WTC11 (cell line): ENCODE data around the gene RCBTB2. TPM values are rescaled to one million over a fixed set of nuclear protein-coding genes. Genes with fewer than 3 reads are reported as not detected.

Experiments used
- ATAC-seq: fragments of 200-7000 bp; cut with Tn5 transposase; 2 replicates; pipeline ENCODE4 v1.10.0; 2021; ENCODE audit warnings: mild to moderate bottlenecking, moderate library complexity
- CTCF ChIA-PET: fragments of 300-600 bp; sonication (Branson Sonifier 250); formaldehyde crosslinking; loops from one replicate; lab custom pipeline; 2021; ENCODE audit warnings: antibody characterized with exemption; lab: Charles Lee
- POLR2A ChIA-PET: fragments of 350-600 bp; sonication (Branson Sonifier 250); formaldehyde crosslinking; loops from one replicate; lab custom pipeline; 2021; ENCODE audit warnings: antibody characterized with exemption; lab: Charles Lee
- DNase-seq: peaks from one replicate; pipeline ENCODE4 v3.0.0; 2021; ENCODE audit warnings: low spot score
- H3K27ac Mint-ChIP-seq: 2 replicates; pipeline ENCODE4 v1.8.0; 2021; ENCODE audit warnings: mixed read lengths
- H3K27me3 Mint-ChIP-seq: 2 replicates; pipeline ENCODE4 v1.8.0; 2021; ENCODE audit warnings: low read depth, mild to moderate bottlenecking, moderate library complexity, mixed read lengths
- H3K36me3 Mint-ChIP-seq: 2 replicates; pipeline ENCODE4 v1.8.0; 2021; ENCODE audit warnings: mixed read lengths
- H3K4me1 Mint-ChIP-seq: 2 replicates; pipeline ENCODE4 v1.8.0; 2022; ENCODE audit warnings: mixed read lengths
- H3K4me3 Mint-ChIP-seq: 2 replicates; pipeline ENCODE4 v1.8.0; 2021; ENCODE audit warnings: mild to moderate bottlenecking, moderate library complexity, mixed read lengths
- H3K9me3 Mint-ChIP-seq: 2 replicates; pipeline ENCODE4 v1.8.0; 2021; ENCODE audit warnings: mixed read lengths
- ARID4B ChIP-seq: sonication (generic); formaldehyde crosslinking; IDR thresholded peaks from 2 replicates; pipeline ENCODE4 v1.8.0; 2023; ENCODE audit warnings: missing genetic modification reagents, mild to moderate bottlenecking, borderline replicate concordance
- CBFB ChIP-seq: sonication (generic); formaldehyde crosslinking; IDR thresholded peaks from 2 replicates; pipeline ENCODE4 v1.8.1; 2022; ENCODE audit warnings: mild to moderate bottlenecking, low read depth, missing genetic modification reagents
- FOXP1 ChIP-seq: sonication (generic); formaldehyde crosslinking; IDR thresholded peaks from 2 replicates; pipeline ENCODE4 v1.8.0; 2022; ENCODE audit warnings: missing genetic modification reagents, mild to moderate bottlenecking, moderate library complexity, borderline replicate concordance
- GABPB1 ChIP-seq: sonication (generic); formaldehyde crosslinking; IDR thresholded peaks from 2 replicates; pipeline ENCODE4 v1.8.1; 2023; ENCODE audit warnings: mild to moderate bottlenecking, missing genetic modification reagents
- GRHL2 ChIP-seq: fragments of 250-450 bp; sonication (Bioruptor Pico); IDR thresholded peaks from 2 replicates; pipeline ENCODE4 v1.8.0; 2022; ENCODE audit warnings: mild to moderate bottlenecking, moderate library complexity; ENCODE audit not compliant: insufficient replicate concordance, severe bottlenecking
- MYBL2 ChIP-seq: sonication (generic); formaldehyde crosslinking; IDR thresholded peaks from 2 replicates; pipeline ENCODE4 v1.8.1; 2023; ENCODE audit warnings: mild to moderate bottlenecking, moderate library complexity, missing genetic modification reagents
- NR1H2 ChIP-seq: sonication (generic); formaldehyde crosslinking; IDR thresholded peaks from 2 replicates; pipeline ENCODE4 v1.9.0; 2021; ENCODE audit warnings: mild to moderate bottlenecking, moderate library complexity, missing genetic modification reagents
- TP53 ChIP-seq: sonication (generic); formaldehyde crosslinking; IDR thresholded peaks from 2 replicates; pipeline ENCODE4 v1.8.1; 2023; ENCODE audit warnings: mild to moderate bottlenecking, missing genetic modification reagents
- ZNF317 ChIP-seq: sonication (generic); formaldehyde crosslinking; IDR thresholded peaks from 2 replicates; pipeline ENCODE4 v1.8.1; 2023; ENCODE audit warnings: low read depth, mild to moderate bottlenecking, moderate library complexity, missing genetic modification reagents, borderline replicate concordance
- ZNF396 ChIP-seq: fragments of 250-450 bp; sonication (Bioruptor Pico); IDR thresholded peaks from 2 replicates; pipeline ENCODE4 v1.8.0; 2021; ENCODE audit warnings: mild to moderate bottlenecking, moderate library complexity, borderline replicate concordance
- ZNF425 ChIP-seq: fragments of 250-450 bp; sonication (Bioruptor Pico); conservative IDR thresholded peaks from 2 replicates; pipeline ENCODE4 v1.9.0; 2021; ENCODE audit warnings: mild to moderate bottlenecking
- ZNF532 ChIP-seq: fragments of 250-450 bp; sonication (Bioruptor Pico); IDR thresholded peaks from 2 replicates; pipeline ENCODE4 v1.9.0; 2021; ENCODE audit warnings: mild to moderate bottlenecking, borderline replicate concordance
- total RNA-seq: library from RNA; stranded (reverse); gene quantifications from 3 replicates; pipeline ENCODE4 v1.2.3, GENCODE V29; 2021
- TF ChIP-seq, protein P1 (sequence below): sonication (generic); formaldehyde crosslinking; IDR thresholded peaks from 2 replicates; pipeline ENCODE4 v1.8.1; 2022; ENCODE audit warnings: mild to moderate bottlenecking, moderate library complexity, missing genetic modification reagents
- TF ChIP-seq, protein P2 (sequence below): sonication (generic); formaldehyde crosslinking; IDR thresholded peaks from 2 replicates; pipeline ENCODE4 v1.8.0; 2022; ENCODE audit warnings: mild to moderate bottlenecking, missing genetic modification reagents
- TF ChIP-seq, protein P3 (sequence below): sonication (generic); formaldehyde crosslinking; IDR thresholded peaks from 2 replicates; pipeline ENCODE4 v1.8.1; 2023; ENCODE audit warnings: mild to moderate bottlenecking, missing genetic modification reagents, moderate library complexity
- TF ChIP-seq, protein P4 (sequence below): sonication (generic); formaldehyde crosslinking; IDR thresholded peaks from 2 replicates; pipeline ENCODE4 v1.8.1; 2022; ENCODE audit warnings: missing genetic modification reagents, borderline replicate concordance
- TF ChIP-seq, protein P5 (sequence below): sonication (generic); formaldehyde crosslinking; IDR thresholded peaks from 2 replicates; pipeline ENCODE4 v1.8.0; 2023; ENCODE audit warnings: missing genetic modification reagents
- TF ChIP-seq, protein P6 (sequence below): fragments of 250-450 bp; sonication (Bioruptor Pico); IDR thresholded peaks from 2 replicates; pipeline ENCODE4 v1.9.0; 2021; ENCODE audit warnings: mild to moderate bottlenecking

Gene RCBTB2
- total RNA-seq, 1 experiment from 2014 or later: 6.6 TPM

DNA sequence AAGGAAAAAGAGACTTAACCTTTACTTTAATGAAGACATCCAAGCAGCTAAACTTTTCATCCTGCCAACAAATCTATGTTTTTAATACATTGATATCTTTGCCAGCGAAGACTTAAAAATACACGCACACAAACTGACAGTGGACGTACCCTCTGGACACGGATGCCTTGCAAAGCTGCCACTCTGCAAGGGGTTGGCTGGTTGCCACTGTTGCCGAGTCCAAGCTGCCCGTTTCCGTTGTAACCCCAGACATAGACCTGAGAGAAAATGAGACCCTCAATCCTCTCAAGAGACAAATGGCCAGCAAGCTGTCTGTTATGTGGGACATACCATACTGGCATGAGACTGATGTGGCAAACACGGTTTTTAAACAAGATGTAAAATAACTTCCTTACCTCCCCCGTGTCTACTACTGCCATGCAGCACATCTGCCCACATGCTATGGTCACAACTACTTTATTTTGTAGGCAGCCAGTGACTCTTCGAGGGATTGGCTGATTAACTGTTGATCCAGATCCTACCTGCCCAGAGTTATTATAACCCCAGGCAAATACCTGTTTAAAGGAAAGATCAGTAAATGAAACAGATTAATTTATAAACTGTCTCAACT, 21.2 kb downstream of the RCBTB2 start:
- H3K4me3 Mint-ChIP-seq: no peak overlapping the region
- H3K27ac Mint-ChIP-seq: no peak overlapping the region
- ChIA-PET POLR2A (no interaction called here), CTCF (no interaction called here)
- H3K27me3 Mint-ChIP-seq: no peaks in the 10 kb centered on the region
- peaks cover 9% of the 10 kb centered on the region for H3K4me1 Mint-ChIP-seq
- ATAC-seq (no peak), DNase-seq (no peak)
- no peaks in the 10 kb centered on the region for H3K36me3 Mint-ChIP-seq
- no peaks in the 10 kb centered on the region for H3K9me3 Mint-ChIP-seq
- no peak for TF ChIP-seq ZNF532 (CRISPR knock-in tag)
- TF ChIP-seq ZNF396: no peak
- TF ChIP-seq, protein P1, sequence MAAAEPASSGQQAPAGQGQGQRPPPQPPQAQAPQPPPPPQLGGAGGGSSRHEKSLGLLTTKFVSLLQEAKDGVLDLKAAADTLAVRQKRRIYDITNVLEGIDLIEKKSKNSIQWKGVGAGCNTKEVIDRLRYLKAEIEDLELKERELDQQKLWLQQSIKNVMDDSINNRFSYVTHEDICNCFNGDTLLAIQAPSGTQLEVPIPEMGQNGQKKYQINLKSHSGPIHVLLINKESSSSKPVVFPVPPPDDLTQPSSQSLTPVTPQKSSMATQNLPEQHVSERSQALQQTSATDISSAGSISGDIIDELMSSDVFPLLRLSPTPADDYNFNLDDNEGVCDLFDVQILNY: no peak
- no peak for TF ChIP-seq ZNF425 (CRISPR knock-in tag)
- no peak for TF ChIP-seq CBFB
- no peak for TF ChIP-seq GRHL2 (CRISPR knock-in tag)
- TF ChIP-seq FOXP1 (CRISPR knock-in tag): no peak
- no peak for TF ChIP-seq NR1H2 (CRISPR knock-in tag)
- TF ChIP-seq, protein P2, sequence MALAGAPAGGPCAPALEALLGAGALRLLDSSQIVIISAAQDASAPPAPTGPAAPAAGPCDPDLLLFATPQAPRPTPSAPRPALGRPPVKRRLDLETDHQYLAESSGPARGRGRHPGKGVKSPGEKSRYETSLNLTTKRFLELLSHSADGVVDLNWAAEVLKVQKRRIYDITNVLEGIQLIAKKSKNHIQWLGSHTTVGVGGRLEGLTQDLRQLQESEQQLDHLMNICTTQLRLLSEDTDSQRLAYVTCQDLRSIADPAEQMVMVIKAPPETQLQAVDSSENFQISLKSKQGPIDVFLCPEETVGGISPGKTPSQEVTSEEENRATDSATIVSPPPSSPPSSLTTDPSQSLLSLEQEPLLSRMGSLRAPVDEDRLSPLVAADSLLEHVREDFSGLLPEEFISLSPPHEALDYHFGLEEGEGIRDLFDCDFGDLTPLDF (CRISPR knock-in tag): no peak
- TF ChIP-seq, protein P3, sequence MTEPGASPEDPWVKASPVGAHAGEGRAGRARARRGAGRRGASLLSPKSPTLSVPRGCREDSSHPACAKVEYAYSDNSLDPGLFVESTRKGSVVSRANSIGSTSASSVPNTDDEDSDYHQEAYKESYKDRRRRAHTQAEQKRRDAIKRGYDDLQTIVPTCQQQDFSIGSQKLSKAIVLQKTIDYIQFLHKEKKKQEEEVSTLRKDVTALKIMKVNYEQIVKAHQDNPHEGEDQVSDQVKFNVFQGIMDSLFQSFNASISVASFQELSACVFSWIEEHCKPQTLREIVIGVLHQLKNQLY (CRISPR knock-in tag): no peak
- TF ChIP-seq ZNF317 (CRISPR knock-in tag): no peak
- no peak for TF ChIP-seq ARID4B
- TF ChIP-seq, protein P4, sequence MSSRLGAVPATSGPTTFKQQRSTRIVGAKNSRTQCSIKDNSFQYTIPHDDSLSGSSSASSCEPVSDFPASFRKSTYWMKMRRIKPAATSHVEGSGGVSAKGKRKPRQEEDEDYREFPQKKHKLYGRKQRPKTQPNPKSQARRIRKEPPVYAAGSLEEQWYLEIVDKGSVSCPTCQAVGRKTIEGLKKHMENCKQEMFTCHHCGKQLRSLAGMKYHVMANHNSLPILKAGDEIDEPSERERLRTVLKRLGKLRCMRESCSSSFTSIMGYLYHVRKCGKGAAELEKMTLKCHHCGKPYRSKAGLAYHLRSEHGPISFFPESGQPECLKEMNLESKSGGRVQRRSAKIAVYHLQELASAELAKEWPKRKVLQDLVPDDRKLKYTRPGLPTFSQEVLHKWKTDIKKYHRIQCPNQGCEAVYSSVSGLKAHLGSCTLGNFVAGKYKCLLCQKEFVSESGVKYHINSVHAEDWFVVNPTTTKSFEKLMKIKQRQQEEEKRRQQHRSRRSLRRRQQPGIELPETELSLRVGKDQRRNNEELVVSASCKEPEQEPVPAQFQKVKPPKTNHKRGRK: no peak
- no peak for TF ChIP-seq MYBL2 (CRISPR knock-in tag)
- TF ChIP-seq, protein P5, sequence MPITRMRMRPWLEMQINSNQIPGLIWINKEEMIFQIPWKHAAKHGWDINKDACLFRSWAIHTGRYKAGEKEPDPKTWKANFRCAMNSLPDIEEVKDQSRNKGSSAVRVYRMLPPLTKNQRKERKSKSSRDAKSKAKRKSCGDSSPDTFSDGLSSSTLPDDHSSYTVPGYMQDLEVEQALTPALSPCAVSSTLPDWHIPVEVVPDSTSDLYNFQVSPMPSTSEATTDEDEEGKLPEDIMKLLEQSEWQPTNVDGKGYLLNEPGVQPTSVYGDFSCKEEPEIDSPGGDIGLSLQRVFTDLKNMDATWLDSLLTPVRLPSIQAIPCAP (CRISPR knock-in tag): no peak
- TF ChIP-seq TP53: no peak
- TF ChIP-seq, protein P6, sequence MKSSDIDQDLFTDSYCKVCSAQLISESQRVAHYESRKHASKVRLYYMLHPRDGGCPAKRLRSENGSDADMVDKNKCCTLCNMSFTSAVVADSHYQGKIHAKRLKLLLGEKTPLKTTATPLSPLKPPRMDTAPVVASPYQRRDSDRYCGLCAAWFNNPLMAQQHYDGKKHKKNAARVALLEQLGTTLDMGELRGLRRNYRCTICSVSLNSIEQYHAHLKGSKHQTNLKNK: no peak
- no peak for TF ChIP-seq GABPB1
